Fibroblast of villous mesenchyme (primary cell): ENCODE measurements around the gene WDFY3. TPM values are rescaled to one million over a fixed set of nuclear protein-coding genes. Genes with fewer than 3 reads are reported as not detected.

ENCODE experiments used
- DNase-seq: peaks from one replicate; pipeline ENCODE4 v3.0.0-alpha.2; 2010; ENCODE audit warnings: low read depth
- H3K4me3 ChIP-seq: 2 replicates; pipeline ENCODE4 v1.5.1; 2011; ENCODE audit warnings: low read depth, mild to moderate bottlenecking, low read length
- CTCF ChIP-seq: IDR thresholded peaks from 2 replicates; pipeline ENCODE4 v1.5.1; 2012; ENCODE audit warnings: low read depth, mild to moderate bottlenecking, low read length; ENCODE audit not compliant: insufficient read depth
- total RNA-seq: library from RNA; depleted of rRNA; stranded (reverse); fragments of >200 nt; gene quantifications from 2 replicates; pipeline ENCODE4 v1.2.3, GENCODE V29; 2012

The WDFY3 gene
- total RNA-seq, 1 donor = 98.0 TPM

GRCh38 chr4:84706286-84706685, 260.2 kb downstream of the WDFY3 start:
- no peak for DNase-seq
- TF ChIP-seq CTCF = no peak
- H3K4me3 ChIP-seq = no peak overlapping the region

- no peak for TF ChIP-seq CTCF
- H3K4me3 ChIP-seq = no peak overlapping the region
- no peak for DNase-seq
Measured at GRCh38 chr4:84699001-84699671, 267.4 kb downstream of the WDFY3 start.

- no peak for TF ChIP-seq CTCF
- peak; percentile 60 for DNase-seq
- no peak overlapping the region for H3K4me3 ChIP-seq
Measured at GRCh38 chr4:84697615-84698201, 268.8 kb downstream of the WDFY3 start.

- no peak for TF ChIP-seq CTCF
- DNase-seq = no peak
- H3K4me3 ChIP-seq = no peak overlapping the region
Measured at GRCh38 chr4:84697159-84697558, 269.3 kb downstream of the WDFY3 start.

- H3K4me3 ChIP-seq = no peak overlapping the region
- DNase-seq = no peak
- TF ChIP-seq CTCF = no peak
Measured at GRCh38 chr4:84691800-84692199, 274.7 kb downstream of the WDFY3 start.

- peak overlapping the region; percentile 19 for H3K4me3 ChIP-seq
Measured at GRCh38 chr4:84691170-84691691, 275.3 kb downstream of the WDFY3 start.

More at GRCh38 chr4:84691170-84691691, 275.3 kb downstream of the WDFY3 start:
- peak; percentile 94 for DNase-seq
- TF ChIP-seq CTCF = no peak
